HG02973 (cell line): Measurements from ENCODE around the gene ANKRA2.
A peak's percentile ranks its signal among the peaks of the same experiment; 100 is the strongest.
"Not testable (repeated sequence)": the region's sequence is repeated elsewhere in the genome, so short reads cannot be mapped to it uniquely, and the experiment has no call there.

Source experiments
- ATAC-seq: cut with Tn5 transposase; IDR thresholded peaks from one replicate; pipeline ENCODE4 v1.9.1; 2021; ENCODE audit warnings: moderate library complexity; ENCODE audit not compliant: unreplicated experiment

ANKRA2 gene

DNA sequence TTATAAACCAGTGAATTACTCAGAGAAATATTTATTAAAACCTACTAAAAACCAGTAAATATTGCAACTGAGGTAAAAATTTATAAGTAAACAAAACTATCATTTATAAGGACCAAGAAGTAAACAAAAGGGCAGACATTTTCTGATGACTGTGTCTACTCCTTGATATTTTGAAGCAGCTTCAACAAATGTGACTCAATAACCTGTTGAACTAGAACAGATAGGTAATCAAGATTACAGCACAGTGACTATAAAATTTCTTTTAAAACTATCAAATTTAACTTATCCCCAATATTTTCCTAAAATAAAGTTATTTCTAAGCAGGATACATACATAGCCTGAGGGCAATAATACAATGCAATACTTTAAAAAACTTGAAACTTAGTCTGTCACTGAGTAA is 12.8 kb downstream of the ANKRA2 start:
- ATAC-seq, result no peak

DNA sequence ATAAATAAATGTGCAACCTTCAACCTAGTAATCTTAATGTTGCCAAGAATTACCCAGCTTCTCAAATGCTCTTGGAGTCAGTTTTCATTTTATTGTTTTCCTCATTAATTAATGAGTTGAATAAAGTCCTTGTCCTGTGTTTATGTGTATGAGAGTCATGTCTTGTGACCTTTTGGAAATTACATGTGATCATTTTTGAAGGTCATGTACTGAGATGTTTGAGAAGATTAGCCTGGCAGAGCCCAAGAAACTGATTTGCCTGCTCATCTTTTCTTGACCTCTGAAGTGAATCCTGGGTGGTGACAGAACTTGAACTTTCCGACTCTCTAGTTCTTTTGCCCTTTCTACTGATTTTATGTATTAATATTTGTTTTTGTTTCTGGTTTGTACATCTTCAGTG is 15.4 kb downstream of the ANKRA2 start:
- ATAC-seq, result no peak

- ATAC-seq, result no peak
Observed at GRCh38 chr5:73545403-73545779, 20.0 kb downstream of the ANKRA2 start.

DNA sequence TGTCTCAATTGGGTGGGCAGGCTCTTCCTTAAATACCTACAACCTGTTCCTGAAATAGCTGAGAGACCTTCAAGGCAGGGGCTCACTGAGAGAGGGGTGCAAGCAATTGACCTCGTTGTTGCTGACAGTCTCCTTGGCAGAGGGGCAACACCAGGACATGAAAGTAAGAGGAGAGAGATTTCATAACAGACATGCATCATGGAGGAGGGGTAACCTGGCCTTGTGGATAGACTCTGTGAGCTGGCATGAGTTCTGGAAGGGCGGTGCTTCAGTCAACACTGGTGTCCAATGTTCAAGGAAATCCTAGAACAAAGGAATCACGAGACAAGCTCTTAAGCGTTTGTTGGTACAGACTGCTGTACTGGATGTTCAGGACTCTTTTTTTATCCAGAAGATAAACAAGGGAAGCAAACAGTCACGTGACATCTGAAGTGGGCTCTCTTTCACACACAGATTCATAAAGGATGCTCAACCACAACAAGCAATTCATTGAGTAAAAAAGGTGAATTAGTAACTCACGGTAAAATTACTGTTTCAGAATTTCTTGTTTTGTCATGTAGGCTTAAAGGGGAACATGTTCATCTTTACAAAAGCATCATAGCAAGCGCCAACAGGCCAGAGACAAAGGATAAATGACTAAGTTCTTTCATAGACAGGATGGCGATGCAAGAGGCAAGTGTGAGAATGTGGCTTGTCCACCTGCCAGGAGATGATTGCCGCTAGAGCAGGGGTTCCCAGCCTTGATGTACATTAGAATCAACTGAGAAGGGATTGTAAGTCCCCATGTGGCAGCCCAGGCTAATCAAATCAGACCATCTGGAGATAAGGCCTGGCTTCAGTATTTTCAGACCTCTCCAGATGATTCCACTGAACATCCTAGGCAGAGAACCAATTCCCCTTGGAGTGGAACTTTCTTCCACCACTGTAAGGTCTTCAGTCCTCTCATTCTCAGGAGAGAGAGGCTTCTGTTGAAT is 20.7 kb downstream of the ANKRA2 start:
- no peak for ATAC-seq

GRCh38 chr5:73542020-73542419 is 23.4 kb downstream of the ANKRA2 start:
- ATAC-seq, result no peak

DNA sequence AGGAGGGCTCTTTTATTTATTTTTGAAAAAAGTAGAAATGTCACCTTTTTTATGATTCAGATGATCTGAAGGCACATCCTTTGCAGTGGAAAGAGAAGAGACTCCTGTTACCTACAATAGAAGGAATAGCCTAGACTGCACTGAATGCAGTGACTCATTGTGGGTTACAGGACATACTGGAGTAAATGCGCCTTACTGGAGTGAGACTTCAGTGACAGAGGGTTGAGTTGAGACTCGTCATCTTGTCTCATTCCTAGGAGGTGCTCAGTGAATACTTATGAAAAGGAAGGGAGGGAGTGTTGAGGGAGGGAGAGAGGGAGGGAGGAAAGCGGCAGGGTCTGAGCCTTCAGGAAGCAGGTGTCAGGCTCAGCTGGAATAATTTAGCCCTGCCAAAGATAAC is 25.2 kb downstream of the ANKRA2 start:
- ATAC-seq, result no peak

DNA sequence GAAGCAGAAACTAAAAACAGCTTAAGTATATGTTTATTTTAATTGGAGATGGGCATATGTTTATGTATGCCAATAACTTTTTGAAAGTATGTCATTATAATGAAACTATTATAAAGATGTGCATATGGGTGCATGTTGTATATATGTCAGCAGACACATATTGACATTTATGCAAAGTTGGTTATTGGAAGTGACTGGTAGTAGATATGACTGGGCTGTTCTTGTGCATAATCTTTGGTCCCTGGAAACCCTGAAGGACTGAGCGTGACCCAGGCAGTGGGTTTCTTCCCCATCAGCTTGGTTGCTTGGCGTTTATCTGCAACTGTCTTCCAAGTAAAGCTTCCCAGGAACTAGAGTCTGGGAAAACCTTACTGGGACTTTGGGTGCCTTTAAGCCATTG is 25.7 kb downstream of the ANKRA2 start:
- ATAC-seq, result no peak

DNA sequence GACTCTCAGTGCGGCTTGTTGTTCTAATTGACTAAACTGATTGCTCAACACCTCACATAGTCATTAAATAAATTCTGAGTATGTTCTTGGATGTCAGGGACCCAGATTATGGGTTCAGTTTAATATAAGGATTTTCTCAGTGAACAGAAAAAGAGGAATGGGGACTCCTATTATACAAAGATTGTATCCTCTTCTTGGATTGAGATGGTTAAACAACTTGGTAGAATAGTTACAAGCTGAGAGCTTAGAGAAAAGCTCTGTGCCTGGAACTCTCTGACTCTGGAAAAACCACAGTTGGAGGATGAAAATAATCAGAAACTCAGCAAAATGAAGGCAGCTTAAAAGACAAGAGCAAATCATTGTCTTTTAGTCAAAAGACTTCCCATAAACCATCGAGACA is 30.5 kb downstream of the ANKRA2 start:
- no peak for ATAC-seq

GRCh38 chr5:73534011-73534644 is 31.3 kb downstream of the ANKRA2 start:
- no peak for ATAC-seq

DNA sequence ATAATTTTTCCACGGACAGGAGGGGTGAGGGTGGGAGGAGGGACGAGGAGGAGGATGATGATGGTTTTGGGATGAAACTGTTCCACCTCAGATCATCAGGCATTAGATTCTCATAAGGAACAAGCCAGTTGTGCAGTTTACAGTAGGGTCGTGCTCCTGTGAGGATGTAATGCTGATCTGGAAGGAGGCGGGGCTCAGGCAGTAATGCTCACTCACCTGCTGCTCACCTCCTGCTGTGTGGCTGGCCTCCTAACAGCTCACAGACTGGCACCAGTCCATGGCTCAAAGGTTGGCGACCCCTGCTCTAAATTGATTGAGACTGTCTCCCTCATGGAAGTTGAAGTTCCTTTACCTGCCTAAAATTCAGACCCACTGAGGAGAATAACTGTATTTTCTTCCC is 33.2 kb downstream of the ANKRA2 start:
- ATAC-seq, result no peak

DNA sequence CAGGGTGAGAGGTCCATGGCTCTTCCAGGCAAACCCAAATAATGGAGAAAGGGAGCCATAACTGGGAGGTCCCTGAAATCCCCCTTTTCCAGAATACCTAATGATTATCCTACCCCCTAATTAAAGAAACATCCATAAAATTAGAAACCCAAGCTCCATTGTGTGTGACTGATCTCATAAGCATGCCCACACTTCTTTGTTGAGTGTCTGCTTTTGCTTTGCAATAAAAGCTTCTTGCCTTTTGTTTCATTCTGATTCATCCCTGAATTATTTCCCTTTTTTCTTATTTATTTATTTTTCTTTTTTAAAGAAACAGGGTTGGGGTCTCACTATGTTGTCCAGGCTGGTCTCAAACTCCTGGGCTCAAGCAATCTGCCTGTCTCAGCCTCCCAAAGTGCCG is 34.1 kb downstream of the ANKRA2 start:
- ATAC-seq, result no peak

- ATAC-seq, result no peak
Observed at GRCh38 chr5:73529081-73529480, 36.4 kb downstream of the ANKRA2 start.

DNA sequence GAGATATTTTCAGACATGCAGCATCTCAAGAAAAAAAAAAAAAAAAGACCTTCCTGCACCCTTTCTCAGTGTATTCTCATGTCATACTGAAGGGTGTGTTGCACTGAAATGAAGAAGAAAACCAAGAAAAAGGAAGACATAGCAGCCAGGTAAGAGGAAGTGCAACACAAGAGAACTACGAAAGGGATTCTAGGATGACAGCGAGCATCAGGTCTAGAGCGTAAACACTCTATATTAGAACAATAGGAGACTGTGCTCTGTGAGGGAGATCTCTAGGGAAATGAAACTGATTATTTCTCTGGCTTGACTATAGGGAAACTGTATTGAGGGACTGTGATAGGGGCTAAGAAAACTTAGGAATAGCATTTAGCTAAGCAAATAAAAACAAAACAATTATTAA is 37.2 kb downstream of the ANKRA2 start:
- no peak for ATAC-seq

DNA sequence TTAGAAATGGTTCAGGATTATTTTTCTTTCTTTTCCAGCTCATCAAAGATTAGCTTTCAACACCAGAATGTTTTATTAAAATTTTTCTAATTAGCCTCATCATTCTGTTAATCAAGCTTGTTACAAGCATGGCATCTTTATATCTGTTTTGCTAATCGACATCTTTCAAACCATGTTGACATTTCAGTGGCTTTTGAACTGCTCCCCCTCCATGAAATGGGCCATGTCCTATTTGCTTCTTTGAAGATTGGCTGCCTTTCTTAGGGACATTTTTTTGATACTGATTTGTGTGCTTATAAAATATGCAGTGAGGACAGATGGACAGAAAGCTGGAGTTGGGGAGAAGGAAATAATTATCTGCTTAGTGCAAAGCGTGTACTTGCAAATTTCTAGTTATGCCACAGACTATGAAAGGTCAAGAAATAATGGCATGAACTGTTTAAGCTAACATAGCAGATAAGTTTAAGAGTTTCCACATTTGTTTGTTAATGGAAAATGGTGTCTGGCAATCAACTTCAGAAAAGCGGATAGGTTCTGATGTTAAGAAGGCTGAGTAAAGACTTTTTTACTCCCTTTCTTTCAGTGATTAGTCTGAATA is 39.7 kb downstream of the ANKRA2 start:
- no peak for ATAC-seq

DNA sequence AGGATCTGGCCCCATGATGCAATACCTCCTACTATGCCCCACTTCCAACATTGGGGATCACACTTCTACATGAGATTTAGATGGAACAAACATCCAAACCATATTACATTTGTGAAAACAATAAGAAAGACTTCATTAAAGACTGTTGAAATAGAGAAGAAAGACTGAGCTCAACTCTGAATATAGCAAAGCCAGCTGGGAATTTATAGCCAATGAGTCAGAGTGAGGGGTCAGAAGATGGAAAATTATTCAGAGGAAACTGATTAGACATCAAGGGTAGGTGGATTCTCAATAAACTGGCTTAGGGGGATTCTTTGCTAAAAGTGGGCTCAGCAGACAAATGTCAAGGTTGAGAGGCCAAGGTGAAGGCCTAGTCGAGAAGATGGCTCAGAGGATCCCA is 41.6 kb downstream of the ANKRA2 start:
- ATAC-seq, result no peak

GRCh38 chr5:73522989-73523388 is 42.5 kb downstream of the ANKRA2 start:
- no peak for ATAC-seq

- peak; percentile 96 for ATAC-seq
Observed at GRCh38 chr5:73519531-73520283, 45.7 kb downstream of the ANKRA2 start.

- no peak for ATAC-seq
Observed at GRCh38 chr5:73515232-73515631, 50.2 kb downstream of the ANKRA2 start.

DNA sequence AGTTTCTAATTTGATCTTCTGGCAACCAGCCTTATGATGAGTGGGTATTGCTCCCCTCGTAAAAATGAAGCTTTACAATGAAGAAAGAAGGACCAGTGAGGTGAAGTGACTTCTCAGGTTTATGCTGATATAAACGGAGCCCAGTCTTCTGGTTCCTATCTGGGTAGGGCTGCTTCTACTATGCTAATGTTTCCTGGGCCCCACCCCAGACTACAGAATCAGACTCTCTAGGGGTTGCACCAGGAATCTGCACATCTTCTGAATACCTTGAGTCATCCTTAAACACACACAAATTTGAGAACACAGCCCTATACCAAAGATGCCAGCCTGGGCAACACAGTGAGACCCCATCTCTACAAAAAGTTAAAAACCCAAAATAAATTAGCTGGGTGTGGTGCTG is 51.0 kb downstream of the ANKRA2 start:
- no peak for ATAC-seq

DNA sequence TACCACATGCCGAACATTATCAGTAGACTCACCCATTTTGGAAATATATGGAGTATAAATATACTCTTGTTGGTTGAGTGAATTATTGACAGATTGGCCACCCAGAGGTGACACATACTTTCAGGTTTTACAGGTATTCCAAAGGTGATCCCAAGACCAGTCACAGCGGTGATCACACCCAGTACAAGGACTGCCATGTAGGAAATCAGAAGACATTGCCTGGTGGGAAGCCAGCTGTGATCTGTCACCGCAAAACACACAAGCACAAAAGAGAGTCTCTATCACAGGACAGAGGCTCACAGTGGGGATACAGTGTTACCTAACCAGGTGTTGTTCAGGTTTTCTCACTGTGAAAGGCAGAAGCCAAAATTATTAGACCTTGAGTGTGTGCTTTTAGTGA is 51.4 kb downstream of the ANKRA2 start:
- no peak for ATAC-seq

DNA sequence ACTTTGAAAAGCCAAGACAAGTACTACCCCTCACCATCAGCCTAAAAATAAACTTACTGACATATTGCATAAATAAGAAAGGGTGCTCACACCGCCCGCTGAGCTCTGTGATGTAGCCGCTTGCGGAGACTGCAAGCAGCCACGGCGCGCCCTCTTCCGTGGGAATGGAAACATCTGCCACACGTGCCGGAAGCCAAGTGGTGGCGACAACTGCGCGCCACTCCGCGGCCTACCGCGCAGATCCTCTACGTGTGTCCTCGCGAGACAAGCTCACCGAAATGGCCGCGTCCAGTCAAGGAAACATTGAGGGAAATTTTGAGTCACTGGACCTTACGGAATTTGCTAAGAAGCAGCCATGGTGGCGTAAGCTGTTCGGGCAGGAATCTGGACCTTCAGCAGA is 56.9 kb downstream of the ANKRA2 start:
- not testable (repeated sequence) for ATAC-seq
